Measurements from ENCODE around the gene PAPOLA.

DNA sequence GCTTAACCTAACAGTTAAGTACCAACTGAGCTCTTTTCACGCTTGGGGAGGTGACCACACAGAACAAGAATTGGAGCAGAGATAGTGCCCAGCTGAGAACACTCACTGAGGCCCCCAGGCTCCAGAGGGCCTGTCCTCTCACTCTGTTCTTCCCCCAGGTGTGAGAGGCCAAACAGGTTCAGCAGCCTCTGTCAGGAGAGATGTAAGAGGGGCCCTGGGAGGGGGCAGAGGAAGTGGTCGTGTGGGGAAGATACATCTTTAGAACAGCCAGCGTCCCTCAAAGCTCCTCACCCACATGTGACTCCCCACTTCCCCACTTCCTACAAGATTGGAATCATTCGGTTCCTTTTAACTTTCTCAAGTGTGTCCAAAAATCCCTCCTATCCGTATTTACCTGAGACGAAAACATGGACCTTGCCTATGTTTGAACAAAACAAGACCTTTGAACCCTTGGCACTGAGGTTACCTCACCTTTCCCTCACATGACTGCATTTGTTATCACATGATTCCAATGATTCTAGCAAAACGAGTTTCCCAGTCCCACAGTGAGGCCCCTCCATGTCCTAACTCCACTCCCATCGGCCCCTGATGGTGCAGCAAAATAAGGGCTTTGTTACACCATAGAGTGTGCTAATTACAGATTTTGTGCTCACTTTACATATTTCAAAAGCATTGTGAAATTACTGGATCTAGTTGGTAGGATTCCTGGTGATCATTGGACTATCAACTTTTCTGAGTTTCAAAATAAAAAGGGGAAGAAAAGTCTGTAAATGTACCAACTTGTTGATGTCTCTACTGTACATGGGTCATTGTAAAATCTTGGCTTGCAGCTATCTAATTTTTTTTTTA, 40.0 kb upstream of the PAPOLA start:
- TF ChIP-seq GATA3 (IDR thresholded peaks at IDR 0.05; ENCODE audit: low read depth, low read length) (no peak), GATA2 (IDR thresholded peaks at IDR 0.05; ENCODE audit: low read depth, low read length) (no peak)
